HG03354 (cell line): ENCODE data around the gene INSL6.
"Not testable (repeated sequence)": the region's sequence is repeated elsewhere in the genome, so short reads cannot be mapped to it uniquely, and the experiment has no call there.

Experiments
- ATAC-seq: cut with Tn5 transposase; IDR thresholded peaks from one replicate; pipeline ENCODE4 v1.9.1; 2021; ENCODE audit warnings: mild to moderate bottlenecking; ENCODE audit not compliant: unreplicated experiment, poor library complexity, severe bottlenecking

INSL6 gene

GRCh38 chr9:5185220-5185840 is at the start of gene INSL6:
TSS of gene INSL6 (minus strand) at chr9:5185639. CDS start at chr9:5185602, 37 bp downstream.
- no peak for ATAC-seq

GRCh38 chr9:5231212-5231611 is 45.8 kb upstream of the INSL6 start, which contains the start of gene INSL4:
TSS of gene INSL4 (plus strand) at chr9:5231419. CDS start at chr9:5231524, 105 bp downstream.
- no peak for ATAC-seq

- no peak for ATAC-seq
Observed at GRCh38 chr9:5230554-5230953, 45.1 kb upstream of the INSL6 start.

- no peak for ATAC-seq
Observed at GRCh38 chr9:5205071-5205470, 19.6 kb upstream of the INSL6 start.

- no peak for ATAC-seq
Observed at GRCh38 chr9:5195463-5195862, 10.0 kb upstream of the INSL6 start.

- no peak for ATAC-seq
Observed at GRCh38 chr9:5193345-5193744, 7.9 kb upstream of the INSL6 start.

- no peak for ATAC-seq
Observed at GRCh38 chr9:5191985-5192384, 6.5 kb upstream of the INSL6 start.

- no peak for ATAC-seq
Observed at GRCh38 chr9:5188060-5188984, 2.9 kb upstream of the INSL6 start.

GRCh38 chr9:5186416-5187169 is 1.2 kb upstream of the INSL6 start:
- ATAC-seq: peak; percentile 54

- ATAC-seq: no peak
Observed at GRCh38 chr9:5184776-5185175, 663 bp downstream of the INSL6 start.

- not testable (repeated sequence) for ATAC-seq
Observed at GRCh38 chr9:5180631-5181030, 4.8 kb downstream of the INSL6 start.

- ATAC-seq: no peak
Observed at GRCh38 chr9:5178126-5178805, 7.2 kb downstream of the INSL6 start.

- ATAC-seq: no peak
Observed at GRCh38 chr9:5146241-5146640, 39.2 kb downstream of the INSL6 start.

- ATAC-seq: no peak
Observed at GRCh38 chr9:5144217-5144616, 41.2 kb downstream of the INSL6 start.

GRCh38 chr9:5140151-5140550 is 45.3 kb downstream of the INSL6 start:
- no peak for ATAC-seq

- ATAC-seq: no peak
Observed at GRCh38 chr9:5122516-5122915, 62.9 kb downstream of the INSL6 start.

GRCh38 chr9:5122116-5122515 is 63.3 kb downstream of the INSL6 start:
- no peak for ATAC-seq

- no peak for ATAC-seq
Observed at GRCh38 chr9:5113994-5114748, 71.3 kb downstream of the INSL6 start.
